ENCODE measurements around the gene PID1. TPM values are rescaled to one million over a fixed set of nuclear protein-coding genes. Genes with fewer than 3 reads are reported as not detected.

PID1 gene
- total RNA-seq, 1 donor from 2014 or later, result 0.34 TPM

- no peak overlapping the region for H3K27ac Mint-ChIP-seq
- TF ChIP-seq, protein P1, sequence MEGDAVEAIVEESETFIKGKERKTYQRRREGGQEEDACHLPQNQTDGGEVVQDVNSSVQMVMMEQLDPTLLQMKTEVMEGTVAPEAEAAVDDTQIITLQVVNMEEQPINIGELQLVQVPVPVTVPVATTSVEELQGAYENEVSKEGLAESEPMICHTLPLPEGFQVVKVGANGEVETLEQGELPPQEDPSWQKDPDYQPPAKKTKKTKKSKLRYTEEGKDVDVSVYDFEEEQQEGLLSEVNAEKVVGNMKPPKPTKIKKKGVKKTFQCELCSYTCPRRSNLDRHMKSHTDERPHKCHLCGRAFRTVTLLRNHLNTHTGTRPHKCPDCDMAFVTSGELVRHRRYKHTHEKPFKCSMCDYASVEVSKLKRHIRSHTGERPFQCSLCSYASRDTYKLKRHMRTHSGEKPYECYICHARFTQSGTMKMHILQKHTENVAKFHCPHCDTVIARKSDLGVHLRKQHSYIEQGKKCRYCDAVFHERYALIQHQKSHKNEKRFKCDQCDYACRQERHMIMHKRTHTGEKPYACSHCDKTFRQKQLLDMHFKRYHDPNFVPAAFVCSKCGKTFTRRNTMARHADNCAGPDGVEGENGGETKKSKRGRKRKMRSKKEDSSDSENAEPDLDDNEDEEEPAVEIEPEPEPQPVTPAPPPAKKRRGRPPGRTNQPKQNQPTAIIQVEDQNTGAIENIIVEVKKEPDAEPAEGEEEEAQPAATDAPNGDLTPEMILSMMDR (IDR thresholded peaks at IDR 0.05; ENCODE audit: unreplicated experiment), result no peak
- no peak overlapping the region for H3K4me3 Mint-ChIP-seq (ENCODE audit: low read depth)
- H3K9me3 Mint-ChIP-seq (ENCODE audit: low read depth), result no peaks in the 10 kb centered on the region
- peaks cover 26% of the 10 kb centered on the region for H3K27me3 Mint-ChIP-seq
- H3K4me1 Mint-ChIP-seq (ENCODE audit: low read depth), result peaks cover 2% of the 10 kb centered on the region
- DNase-seq (ENCODE audit: low spot score, unreplicated experiment), result no peak
- H3K36me3 Mint-ChIP-seq (ENCODE audit: insufficient read depth), result no peaks in the 10 kb centered on the region
Observed at GRCh38 chr2:229265727-229266126, 5.4 kb downstream of the PID1 start.

- no peak for DNase-seq (ENCODE audit: low spot score, unreplicated experiment)
- TF ChIP-seq, protein P1 (IDR thresholded peaks at IDR 0.05; ENCODE audit: unreplicated experiment), result no peak
- Mint-ChIP-seq H3K4me3 (ENCODE audit: low read depth) (no peak overlapping the region), H3K27me3 (no peaks in the 10 kb centered on the region), H3K27ac (no peak overlapping the region), H3K36me3 (ENCODE audit: insufficient read depth) (no peaks in the 10 kb centered on the region), H3K9me3 (ENCODE audit: low read depth) (no peaks in the 10 kb centered on the region), H3K4me1 (ENCODE audit: low read depth) (peaks cover 2% of the 10 kb centered on the region)
Observed at GRCh38 chr2:229261599-229261998, 9.5 kb downstream of the PID1 start.

DNA sequence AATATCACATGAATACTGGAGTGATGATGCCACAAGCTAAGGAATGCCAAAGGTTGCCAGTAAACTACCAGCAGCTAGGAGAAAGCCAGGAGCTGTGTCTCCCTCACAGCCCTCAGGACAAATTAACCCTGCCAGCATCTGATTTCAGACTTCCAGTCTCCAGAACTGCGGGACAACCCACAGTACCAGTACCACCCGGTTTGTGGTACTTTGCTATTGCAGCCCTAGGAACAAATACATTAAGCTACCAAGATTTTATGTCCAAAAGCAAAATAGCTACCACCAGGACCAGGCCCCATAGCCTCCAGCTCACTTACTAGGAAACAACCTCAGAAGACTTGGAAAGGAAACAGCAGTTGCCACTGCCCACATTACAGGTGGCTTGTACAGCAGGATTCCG, 10.0 kb downstream of the PID1 start:
- Mint-ChIP-seq H3K27me3 (no peaks in the 10 kb centered on the region), H3K4me3 (ENCODE audit: low read depth) (no peak overlapping the region), H3K4me1 (ENCODE audit: low read depth) (peaks cover under 1% of the 10 kb centered on the region), H3K27ac (no peak overlapping the region), H3K36me3 (ENCODE audit: insufficient read depth) (no peaks in the 10 kb centered on the region), H3K9me3 (ENCODE audit: low read depth) (no peaks in the 10 kb centered on the region)
- no peak for DNase-seq (ENCODE audit: low spot score, unreplicated experiment)
- TF ChIP-seq, protein P1 (IDR thresholded peaks at IDR 0.05; ENCODE audit: unreplicated experiment), result no peak

- no peak for DNase-seq (ENCODE audit: low spot score, unreplicated experiment)
- Mint-ChIP-seq H3K4me3 (ENCODE audit: low read depth) (no peak overlapping the region), H3K36me3 (ENCODE audit: insufficient read depth) (no peaks in the 10 kb centered on the region), H3K27ac (no peak overlapping the region), H3K27me3 (no peaks in the 10 kb centered on the region), H3K4me1 (ENCODE audit: low read depth) (no peaks in the 10 kb centered on the region), H3K9me3 (ENCODE audit: low read depth) (no peaks in the 10 kb centered on the region)
- TF ChIP-seq, protein P1 (IDR thresholded peaks at IDR 0.05; ENCODE audit: unreplicated experiment), result no peak
Observed at GRCh38 chr2:229257985-229258384, 13.1 kb downstream of the PID1 start.

DNA sequence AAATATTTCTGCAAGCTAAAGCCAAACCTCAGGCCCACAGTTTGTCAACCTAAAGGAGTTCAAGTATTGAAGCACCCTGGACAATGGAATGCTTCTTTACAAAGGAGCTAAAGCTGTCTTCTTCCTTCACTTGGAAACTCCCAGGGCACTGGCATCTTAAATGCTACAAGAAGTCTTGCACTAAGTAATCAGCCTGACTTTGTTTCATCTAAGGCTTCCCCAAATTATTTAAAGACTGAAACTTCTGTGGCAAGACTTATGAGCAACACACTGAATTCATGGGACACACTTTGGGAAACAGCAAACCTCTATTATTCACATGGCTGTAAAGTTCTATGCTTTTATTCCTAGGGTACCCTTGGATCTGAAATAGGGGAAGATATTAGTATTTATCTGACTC, 14.7 kb downstream of the PID1 start:
- Mint-ChIP-seq H3K27me3 (no peaks in the 10 kb centered on the region), H3K4me1 (ENCODE audit: low read depth) (no peaks in the 10 kb centered on the region), H3K27ac (no peak overlapping the region), H3K36me3 (ENCODE audit: insufficient read depth) (no peaks in the 10 kb centered on the region), H3K4me3 (ENCODE audit: low read depth) (no peak overlapping the region), H3K9me3 (ENCODE audit: low read depth) (no peaks in the 10 kb centered on the region)
- TF ChIP-seq, protein P1 (IDR thresholded peaks at IDR 0.05; ENCODE audit: unreplicated experiment), result no peak
- no peak for DNase-seq (ENCODE audit: low spot score, unreplicated experiment)

All from progenitor cell of endocrine pancreas (in vitro differentiated cells).